PC-9 (cell line): Measurements from ENCODE around the gene SCUBE2. TPM values are rescaled to one million over a fixed set of nuclear protein-coding genes. Genes with fewer than 3 reads are reported as not detected.

Experiments used
- BruUV-seq: library from RNA; stranded (reverse); fragments of 400-500 nt; replicated peaks from 2 replicates; lab custom pipeline; 2021; lab: Mats Ljungman, UMichigan
- CTCF ChIA-PET: fragments of 300-600 bp; sonication (Branson Sonifier 250); formaldehyde crosslinking; loops from one replicate; lab custom pipeline; 2022; ENCODE audit warnings: antibody characterized with exemption; lab: Charles Lee
- POLR2A ChIA-PET: fragments of 300-600 bp; sonication (Branson Sonifier 250); formaldehyde crosslinking; loops from one replicate; lab custom pipeline; 2022; ENCODE audit warnings: antibody characterized with exemption; ENCODE audit not compliant: unreplicated experiment; lab: Charles Lee
- DNase-seq, 2 experiments: peaks; one replicate each; pipeline versions ENCODE4 v3.0.0 to v3.0.0-alpha.2; 2015 to 2022; ENCODE audit warnings: mixed read lengths in 1 of 2
- H2AFZ ChIP-seq: fragments of 200-600 bp; sonication (generic); 2 replicates; pipeline ENCODE4 v1.8.1; 2017; ENCODE audit warnings: antibody characterized with exemption
- H3F3A ChIP-seq: fragments of 200-600 bp; sonication (generic); 2 replicates; pipeline ENCODE4 v1.8.1; 2017; ENCODE audit warnings: antibody characterized with exemption, mild to moderate bottlenecking, low read depth; ENCODE audit not compliant: insufficient read depth
- H3K27ac ChIP-seq: fragments of 200-600 bp; sonication (generic); 2 replicates; pipeline ENCODE4 v1.6.1; 2016; ENCODE audit warnings: mixed run types
- H3K27me3 ChIP-seq: fragments of 200-600 bp; sonication (generic); 2 replicates; pipeline ENCODE4 v1.6.1; 2016; ENCODE audit warnings: low read depth, mixed run types; ENCODE audit not compliant: insufficient read depth
- H3K36me3 ChIP-seq: fragments of 200-600 bp; sonication (generic); 2 replicates; pipeline ENCODE4 v1.6.1; 2016; ENCODE audit warnings: low read depth, mixed run types
- H3K4me1 ChIP-seq: fragments of 200-600 bp; sonication (generic); replicated peaks from 2 replicates; pipeline ENCODE4 v1.6.1; 2016; ENCODE audit warnings: mixed run types; ENCODE audit not compliant: insufficient read depth
- H3K4me2 ChIP-seq: fragments of 200-600 bp; sonication (generic); 2 replicates; pipeline ENCODE4 v1.6.1; 2017; ENCODE audit warnings: mixed run types
- H3K4me3 ChIP-seq: fragments of 200-600 bp; sonication (generic); 2 replicates; pipeline ENCODE4 v1.6.1; 2016; ENCODE audit warnings: mixed run types
- H3K79me2 ChIP-seq: fragments of 200-600 bp; sonication (generic); 2 replicates; pipeline ENCODE4 v1.6.1; 2017; ENCODE audit warnings: low read depth, mixed run types
- H3K9me2 ChIP-seq: fragments of 200-600 bp; sonication (generic); 2 replicates; pipeline ENCODE4 v1.8.1; 2017; ENCODE audit warnings: mild to moderate bottlenecking; ENCODE audit not compliant: insufficient read depth
- H3K9me3 ChIP-seq: fragments of 200-600 bp; sonication (generic); 2 replicates; pipeline ENCODE4 v1.8.1; 2016; ENCODE audit warnings: low read depth; ENCODE audit not compliant: insufficient read depth
- H4K20me1 ChIP-seq: fragments of 200-600 bp; sonication (generic); 2 replicates; pipeline ENCODE4 v1.8.1; 2017; ENCODE audit not compliant: insufficient read depth
- CTCF ChIP-seq: fragments of 200-600 bp; sonication (generic); conservative IDR thresholded peaks from 2 replicates; pipeline ENCODE4 v1.6.1; 2017; ENCODE audit warnings: mixed run types, antibody characterized with exemption, mild to moderate bottlenecking, moderate library complexity
- EZH2 ChIP-seq: fragments of 200-600 bp; sonication (generic); IDR thresholded peaks from 2 replicates; pipeline ENCODE4 v1.8.0; 2017; ENCODE audit warnings: antibody characterized with exemption, low read depth
- intact Hi-C: fragments of 100-400 bp; cut with micrococcal nuclease; formaldehyde crosslinking; loops from one replicate; pipeline ENCODE4 v1.10.0; 2022; ENCODE audit not compliant: unreplicated experiment
- microRNA-seq: library from miRNA; unstranded; fragments of <30 nt; microRNA quantifications from one replicate; pipeline ENCODE4 v1.2.0, GENCODE V29; 2021; ENCODE audit warnings: borderline number of aligned reads, borderline replicate concordance
- total RNA-seq: library from RNA; stranded (reverse); gene quantifications from 2 replicates; pipeline ENCODE4 v1.2.3, GENCODE V29; 2021

The SCUBE2 gene
- total RNA-seq, 1 experiment from 2014 or later, result not detected

GRCh38 chr11:8973121-8973520 is 118.3 kb downstream of the SCUBE2 start:
- H3K36me3 ChIP-seq, result no peaks in the 10 kb centered on the region
- TF ChIP-seq CTCF (no peak), EZH2 (no peak)
- H3K4me2 ChIP-seq, result no peak overlapping the region
- H3K4me3 ChIP-seq, result no peak overlapping the region
- no peak overlapping the region for H3K27ac ChIP-seq
- H2AFZ ChIP-seq, result no peak overlapping the region
- CTCF ChIA-PET, result no interaction called here
- POLR2A ChIA-PET, result no interaction called here
- intact Hi-C loops, result no loop called here
- H3K4me1 ChIP-seq, result no peaks in the 10 kb centered on the region
- H3F3A ChIP-seq, result no peaks in the 10 kb centered on the region
- no peaks in the 10 kb centered on the region for H3K9me2 ChIP-seq
- no peaks in the 10 kb centered on the region for H3K9me3 ChIP-seq
- no peak for DNase-seq
- H4K20me1 ChIP-seq, result no peaks in the 10 kb centered on the region
- no peaks in the 10 kb centered on the region for H3K79me2 ChIP-seq
- no TSS peak for BruUV-seq
- no peaks in the 10 kb centered on the region for H3K27me3 ChIP-seq

GRCh38 chr11:8971924-8972316 is 119.5 kb downstream of the SCUBE2 start:
- Histone ChIP-seq H4K20me1 (no peaks in the 10 kb centered on the region), H3K79me2 (no peaks in the 10 kb centered on the region), H2AFZ (no peak overlapping the region), H3K27ac (no peak overlapping the region), H3K4me1 (no peaks in the 10 kb centered on the region), H3F3A (no peaks in the 10 kb centered on the region), H3K4me3 (no peak overlapping the region), H3K9me2 (no peaks in the 10 kb centered on the region), H3K27me3 (no peaks in the 10 kb centered on the region), H3K4me2 (no peak overlapping the region), H3K9me3 (no peaks in the 10 kb centered on the region), H3K36me3 (no peaks in the 10 kb centered on the region)
- intact Hi-C loops, result no loop called here
- BruUV-seq, result no TSS peak
- POLR2A ChIA-PET, result no interaction called here
- TF ChIP-seq EZH2, result no peak
- TF ChIP-seq CTCF, result no peak
- CTCF ChIA-PET, result no interaction called here
- DNase-seq, result no peak

GRCh38 chr11:8971196-8971923 is 120.0 kb downstream of the SCUBE2 start:
- intact Hi-C loops, result no loop called here
- BruUV-seq, result no TSS peak
- POLR2A ChIA-PET, result no interaction called here

More at GRCh38 chr11:8971196-8971923, 120.0 kb downstream of the SCUBE2 start:
- Histone ChIP-seq H3K27ac (no peak overlapping the region), H3K4me2 (no peak overlapping the region), H3K4me3 (no peak overlapping the region), H3F3A (no peaks in the 10 kb centered on the region), H3K79me2 (no peaks in the 10 kb centered on the region), H2AFZ (no peak overlapping the region), H4K20me1 (no peaks in the 10 kb centered on the region), H3K27me3 (no peaks in the 10 kb centered on the region), H3K4me1 (no peaks in the 10 kb centered on the region), H3K36me3 (no peaks in the 10 kb centered on the region), H3K9me3 (no peaks in the 10 kb centered on the region), H3K9me2 (no peaks in the 10 kb centered on the region)
- CTCF ChIA-PET, result no interaction called here
- no peak for TF ChIP-seq EZH2
- no peak for TF ChIP-seq CTCF
- no peak for DNase-seq

Small RNA genes within 50 kb of the gene (microRNA-seq; reads per million reads assigned to microRNA genes)
- not detected for gene MIR5691

Other genes with a start within 250 kb of the SCUBE2 start
- gene AKIP1, start 180.4 kb downstream of the SCUBE2 start, total RNA-seq, result 16.7 and 17.7 TPM in 2 replicates
- gene C11orf16, start 158.7 kb downstream of the SCUBE2 start, total RNA-seq, result not detected in 2 replicates
- gene ASCL3, start 148.6 kb downstream of the SCUBE2 start, total RNA-seq, result not detected in 2 replicates
- 12.0 and 13.4 TPM in 2 replicates for gene TMEM9B, start 127.2 kb downstream of the SCUBE2 start, total RNA-seq
- gene NRIP3, start 87.6 kb downstream of the SCUBE2 start, total RNA-seq, result 1.1 and 2.1 TPM in 2 replicates
- 17.7 and 19.8 TPM in 2 replicates for gene DENND5A, start 173.8 kb upstream of the SCUBE2 start, total RNA-seq
- 58.5 and 65.1 TPM in 2 replicates for gene TMEM41B, start 223.0 kb upstream of the SCUBE2 start, total RNA-seq